ENCODE results near the gene CACNB2. TPM values are rescaled to one million over a fixed set of nuclear protein-coding genes. Genes with fewer than 3 reads are reported as not detected.

The CACNB2 gene
- total RNA-seq, 4 donors from 2014 or later = 60.3 to 158 (median 89.1) TPM

GRCh38 chr10:18533896-18534295 is 393.7 kb downstream of the CACNB2 start:
- Histone ChIP-seq H3K9me3 (no peaks in the 10 kb centered on the region), H3K4me1 (peaks cover 0 to 50% (median 8%) of the 10 kb centered on the region in 3 donors), H3K27ac (peak overlapping the region in 3 of 4 donors; percentile 41 to 57 (median 51)), H3K27me3 (no peaks in the 10 kb centered on the region), H3K36me3 (peaks cover 4 to 56% of the 10 kb centered on the region in 2 donors), H3K4me3 (no peak overlapping the region)
- WGBS, 2 donors (ENCODE audit: low coverage in 1 of 2) = 42 to 71% methylated on average over 5 of the region's 5 CpGs
- no peak for ATAC-seq
- no peak for TF ChIP-seq EP300 (IDR thresholded peaks at IDR 0.05)
- no peak for TF ChIP-seq CTCF (IDR thresholded peaks at IDR 0.05)
- TF ChIP-seq POLR2A (IDR thresholded peaks at IDR 0.05) = no peak
- no peak for TF ChIP-seq POLR2AphosphoS5 (IDR thresholded peaks at IDR 0.05)

GRCh38 chr10:18539335-18539734 is 399.1 kb downstream of the CACNB2 start:
- Histone ChIP-seq H3K4me3 (no peak overlapping the region), H3K27ac (no peak overlapping the region), H3K27me3 (no peaks in the 10 kb centered on the region), H3K36me3 (peaks cover 4 to 75% of the 10 kb centered on the region in 2 donors), H3K9me3 (no peaks in the 10 kb centered on the region), H3K4me1 (peaks cover 0 to 25% (median 2%) of the 10 kb centered on the region in 3 donors)
- ATAC-seq = no peak
- WGBS, 2 donors (ENCODE audit: low coverage in 1 of 2) = 83 to 94% methylated on average over 1 to 12 of the region's 22 CpGs
- TF ChIP-seq EP300 (IDR thresholded peaks at IDR 0.05) (no peak), CTCF (IDR thresholded peaks at IDR 0.05) (no peak), POLR2AphosphoS5 (IDR thresholded peaks at IDR 0.05) (no peak), POLR2A (IDR thresholded peaks at IDR 0.05) (no peak)

- peaks cover 4 to 67% of the 10 kb centered on the region in 2 donors for H3K36me3 ChIP-seq
These were observed 400.0 kb downstream of the CACNB2 start for GRCh38 chr10:18540195-18540594.

DNA sequence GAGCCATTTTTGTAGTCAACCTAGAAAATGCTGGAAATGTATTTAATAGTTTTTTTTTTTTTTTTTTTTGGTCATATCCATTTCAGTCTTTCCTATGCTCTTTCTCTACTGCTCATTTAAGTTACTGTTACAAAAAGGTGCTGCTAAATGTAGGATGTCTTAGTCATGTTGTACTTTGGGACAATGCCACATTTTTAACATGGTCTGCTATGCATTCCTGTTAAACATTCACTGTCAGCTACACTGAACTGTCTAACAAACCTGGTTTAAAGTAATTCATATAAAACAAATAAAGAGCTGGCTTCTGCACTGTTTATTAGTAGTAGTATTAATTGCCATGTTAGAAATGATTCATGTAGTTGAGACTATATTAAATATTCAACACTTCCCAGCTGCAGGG is 402.6 kb downstream of the CACNB2 start:
- H3K27ac ChIP-seq = peak overlapping the region in 3 of 4 donors; percentile 38 to 53 (median 45)
- ATAC-seq = no peak

More at GRCh38 chr10:18540195-18540594, 400.0 kb downstream of the CACNB2 start:
- H3K27ac ChIP-seq = peak overlapping the region in 2 of 4 donors; percentile 24 to 36
- H3K4me3 ChIP-seq = no peak overlapping the region
- H3K9me3 ChIP-seq = no peaks in the 10 kb centered on the region
- no peak for TF ChIP-seq EP300 (IDR thresholded peaks at IDR 0.05)
- no peak for TF ChIP-seq POLR2A (IDR thresholded peaks at IDR 0.05)
- TF ChIP-seq CTCF (IDR thresholded peaks at IDR 0.05) = no peak
- TF ChIP-seq POLR2AphosphoS5 (IDR thresholded peaks at IDR 0.05) = no peak
- peaks cover 0 to 30% (median 2%) of the 10 kb centered on the region in 3 donors for H3K4me1 ChIP-seq
- no peak for ATAC-seq
- H3K27me3 ChIP-seq = no peaks in the 10 kb centered on the region

DNA sequence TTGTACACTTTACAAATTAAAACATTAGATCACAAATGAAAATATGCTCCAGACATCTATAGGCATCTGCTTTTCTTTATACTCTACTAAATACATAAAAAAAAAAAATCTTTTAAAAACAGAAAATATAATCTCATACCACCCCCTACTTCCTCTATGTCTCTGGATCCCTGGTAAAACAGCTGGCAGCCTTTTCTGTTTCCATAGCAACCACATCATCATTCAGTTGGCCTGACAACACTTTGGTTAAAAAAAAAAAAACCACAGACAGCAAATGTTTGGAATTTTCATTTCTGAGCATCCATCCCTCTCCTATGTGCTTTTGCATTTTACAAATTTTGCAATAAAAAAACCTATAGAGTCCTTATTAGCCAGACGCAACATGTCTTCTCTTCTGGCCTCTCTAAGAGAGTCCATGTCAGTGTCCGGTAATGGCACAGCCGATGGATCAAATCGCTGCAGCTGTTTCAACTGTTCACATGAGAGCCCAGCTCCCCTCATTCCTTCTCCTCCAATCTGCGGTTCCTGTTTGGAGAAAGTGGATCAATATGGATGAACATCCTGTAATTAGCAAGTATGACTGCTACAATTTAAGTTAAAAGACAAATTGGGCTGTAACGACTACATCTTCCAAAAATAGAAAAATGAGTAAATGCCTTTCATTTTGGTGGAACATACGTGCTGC is 405.5 kb downstream of the CACNB2 start:
- no peak for TF ChIP-seq POLR2AphosphoS5 (IDR thresholded peaks at IDR 0.05)
- no peak for TF ChIP-seq CTCF (IDR thresholded peaks at IDR 0.05)
- no peak for TF ChIP-seq EP300 (IDR thresholded peaks at IDR 0.05)
- TF ChIP-seq POLR2A (IDR thresholded peaks at IDR 0.05) = no peak
- Histone ChIP-seq H3K27ac (no peak overlapping the region), H3K4me1 (peaks cover 0 to 26% (median 2%) of the 10 kb centered on the region in 3 donors), H3K36me3 (peaks cover 0 to 18% of the 10 kb centered on the region in 2 donors), H3K27me3 (no peaks in the 10 kb centered on the region), H3K4me3 (no peak overlapping the region), H3K9me3 (no peaks in the 10 kb centered on the region)
- WGBS, 2 donors (ENCODE audit: low coverage in 1 of 2) = 54 to 77% methylated on average over 3 to 7 of the region's 7 CpGs
- no peak for ATAC-seq

More for the DNA sequence above, 402.6 kb downstream of the CACNB2 start:
- H3K4me1 ChIP-seq = peaks cover 0 to 26% (median 2%) of the 10 kb centered on the region in 3 donors
- no peak overlapping the region for H3K4me3 ChIP-seq
- no peaks in the 10 kb centered on the region for H3K27me3 ChIP-seq
- TF ChIP-seq POLR2A (IDR thresholded peaks at IDR 0.05) (no peak), POLR2AphosphoS5 (IDR thresholded peaks at IDR 0.05) (peak; percentile 43)
- peaks cover 4 to 42% of the 10 kb centered on the region in 2 donors for H3K36me3 ChIP-seq
- H3K9me3 ChIP-seq = no peaks in the 10 kb centered on the region

All from gastroesophageal sphincter (tissue), 4 donors.